Melanocyte of skin (primary cell): Measurements from ENCODE around the gene MPL. TPM values are rescaled to one million over a fixed set of nuclear protein-coding genes. Genes with fewer than 3 reads are reported as not detected.

Experiments
- total RNA-seq, 2 donors: library from RNA; depleted of rRNA; stranded (reverse); fragments of >200 nt; gene quantifications; 2 replicates each; pipeline ENCODE4 v1.2.3, GENCODE V29; 2012

MPL gene
- total RNA-seq: not detected

GRCh38 chr1:43337588-43337987 lies at the start of gene MPL:
Gene MPL, plus strand, starts transcription at chr1:43337818. Its CDS starts 31 bp downstream, at chr1:43337849.

GRCh38 chr1:43300378-43301094 lies 37.1 kb upstream of the MPL start, which contains the start of gene TIE1:
Gene TIE1, plus strand, starts transcription at chr1:43300982. Its CDS starts 90 bp downstream, at chr1:43301072.

DNA sequence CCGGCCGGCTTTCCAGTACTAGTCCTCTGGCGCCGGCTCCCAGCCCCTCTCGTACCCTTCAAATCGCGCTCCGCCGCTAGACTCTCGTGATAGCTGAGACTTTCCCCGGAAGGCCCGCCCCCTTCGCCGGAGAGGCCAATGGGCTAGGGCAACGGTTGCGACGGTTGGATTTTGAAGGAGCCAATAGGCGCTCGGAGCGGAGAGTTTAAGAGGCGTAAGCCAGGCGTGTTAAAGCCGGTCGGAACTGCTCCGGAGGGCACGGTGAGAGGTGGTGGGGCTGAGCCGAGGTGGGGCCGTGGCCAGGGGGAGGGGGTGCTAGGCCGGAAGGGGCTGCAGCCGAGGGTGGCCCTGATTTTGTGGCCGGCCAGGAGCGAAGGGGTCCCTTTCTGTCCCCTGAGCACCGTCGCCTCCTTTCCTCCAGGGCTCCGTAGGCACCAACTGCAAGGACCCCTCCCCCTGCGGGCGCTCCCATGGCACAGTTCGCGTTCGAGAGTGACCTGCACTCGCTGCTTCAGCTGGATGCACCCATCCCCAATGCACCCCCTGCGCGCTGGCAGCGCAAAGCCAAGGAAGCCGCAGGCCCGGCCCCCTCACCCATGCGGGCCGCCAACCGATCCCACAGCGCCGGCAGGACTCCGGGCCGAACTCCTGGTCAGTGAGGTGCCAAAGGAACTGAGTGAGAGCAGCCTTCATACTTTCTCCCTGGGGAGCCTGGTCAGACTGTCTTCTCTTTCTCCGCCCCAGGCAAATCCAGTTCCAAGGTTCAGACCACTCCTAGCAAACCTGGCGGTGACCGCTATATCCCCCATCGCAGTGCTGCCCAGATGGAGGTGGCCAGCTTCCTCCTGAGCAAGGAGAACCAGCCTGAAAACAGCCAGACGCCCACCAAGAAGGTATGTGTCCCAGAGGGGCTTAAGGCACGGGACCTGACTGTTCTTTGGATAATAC lies 21.4 kb downstream of the MPL start, which contains the start of gene CDC20:
Gene CDC20, plus strand, starts transcription at position 236 of the 948 bp plus-strand sequence. Its CDS starts 235 bp downstream, at position 471.

GRCh38 chr1:43367904-43368645 lies 30.5 kb downstream of the MPL start, which contains the start of gene ELOVL1:
Gene ELOVL1, minus strand, starts transcription at chr1:43368011. Its CDS starts 2,402 bp downstream, at chr1:43365609.

GRCh38 chr1:43389326-43390313 lies 52.0 kb downstream of the MPL start, which contains the start of the genes MED8 and SZT2:
Gene MED8, minus strand, starts transcription at chr1:43389800. Its CDS starts 36 bp downstream, at chr1:43389764.
Gene SZT2, plus strand, starts transcription at chr1:43389899. Its CDS starts 70 bp downstream, at chr1:43389969.

Other genes with a start within 250 kb of the MPL start
- 100 to 1,000 TPM in 1 of 2 donors, 10 to 100 TPM in 1; 55.4 to 108 TPM for gene EBNA1BP2, start 165.5 kb upstream of the MPL start, total RNA-seq
- gene CFAP57, start 165.5 kb upstream of the MPL start, total RNA-seq: not detected
- gene TMEM125, start 67.8 kb upstream of the MPL start, total RNA-seq: not detected
- not detected for gene C1orf210, start 52.2 kb upstream of the MPL start, total RNA-seq
- not detected for gene TIE1, start 36.8 kb upstream of the MPL start, total RNA-seq
- gene CDC20, start 21.2 kb downstream of the MPL start, total RNA-seq: 100 to 1,000 TPM in 1 of 2 donors, 10 to 100 TPM in 1; 39.6 to 135 TPM
- gene ELOVL1, start 30.2 kb downstream of the MPL start, total RNA-seq: 10 to 100 TPM; 43.4 to 54.3 TPM
- 10 to 100 TPM; 39.6 to 57.3 TPM for gene MED8, start 52.0 kb downstream of the MPL start, total RNA-seq
- 10 to 100 TPM; 23.6 to 34.1 TPM for gene SZT2, start 52.1 kb downstream of the MPL start, total RNA-seq
- gene HYI, start 116.1 kb downstream of the MPL start, total RNA-seq: 10 to 100 TPM; 14.3 to 16.2 TPM
- 1 to 10 TPM; 1.7 to 6.7 TPM for gene PTPRF, start 193.1 kb downstream of the MPL start, total RNA-seq